ENCODE data around the gene HES6. TPM values are rescaled to one million over a fixed set of nuclear protein-coding genes. Genes with fewer than 3 reads are reported as not detected.

HES6 gene
- total and polyA plus RNA-seq, 8 donors, result 2.9 to 8.8 (median 4.7) TPM

DNA sequence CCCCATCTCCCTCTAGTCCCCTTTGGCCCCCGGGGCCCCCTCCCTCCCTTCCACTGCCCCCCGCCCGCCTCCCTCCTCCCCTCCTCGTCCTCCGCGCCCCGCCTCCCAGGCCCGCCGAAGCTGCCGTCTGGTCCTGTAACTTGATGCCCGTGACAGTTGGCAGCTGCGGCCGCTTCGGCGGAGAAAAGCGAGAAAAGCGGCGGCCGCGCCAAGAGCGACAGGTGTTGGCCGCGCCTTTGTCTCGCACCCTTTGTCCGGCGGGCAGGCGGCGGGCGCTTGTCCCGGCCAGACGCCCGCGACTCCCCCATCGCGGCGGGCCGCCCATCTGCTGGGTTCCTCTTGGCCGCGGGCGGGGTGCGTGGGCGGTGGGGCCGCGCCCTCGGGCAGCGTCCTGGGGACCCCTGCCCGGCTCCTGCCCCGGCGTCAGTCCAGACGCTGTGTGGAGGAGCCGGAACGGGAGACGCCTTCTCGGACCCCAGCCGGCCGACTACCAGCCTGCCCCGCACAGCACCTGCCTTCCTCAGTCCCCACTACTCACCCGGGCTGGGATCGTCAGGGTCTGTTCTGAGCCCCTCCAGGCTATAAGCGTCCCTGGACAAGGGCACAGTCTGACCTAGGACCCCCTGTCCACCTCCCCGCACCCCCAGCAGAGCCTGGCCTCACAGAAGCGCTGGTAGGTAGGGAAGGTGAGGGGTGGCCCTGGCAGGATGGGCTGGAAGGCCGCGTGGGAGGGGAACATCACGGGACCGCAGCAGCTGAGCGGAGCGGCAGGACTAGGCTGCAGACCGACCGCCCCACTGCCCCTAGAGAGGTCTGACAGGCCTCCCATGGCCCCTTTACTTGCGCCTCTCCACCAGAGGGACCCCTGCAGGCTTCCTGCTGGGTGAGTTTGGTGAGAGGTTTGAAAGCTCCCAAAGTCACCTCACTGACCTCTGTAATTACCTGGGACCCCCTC, 1.2 kb upstream of the HES6 start:
- Histone ChIP-seq H3K4me3 (peak overlapping the region in 1 of 2 donors; percentile 58), H3K4me1 (peaks cover 2 to 21% of the 10 kb centered on the region in 2 donors), H3K9me3 (no peaks in the 10 kb centered on the region), H3K27me3 (peaks cover 10 to 54% of the 10 kb centered on the region in 2 donors), H3K27ac (no peak overlapping the region), H3K36me3 (peaks cover 0 to 20% of the 10 kb centered on the region in 2 donors)
- ATAC-seq (peak; percentile 36), DNase-seq (peak in 3 of 4 donors; percentile 47 to 90 (median 75))
- TF ChIP-seq, protein P1, sequence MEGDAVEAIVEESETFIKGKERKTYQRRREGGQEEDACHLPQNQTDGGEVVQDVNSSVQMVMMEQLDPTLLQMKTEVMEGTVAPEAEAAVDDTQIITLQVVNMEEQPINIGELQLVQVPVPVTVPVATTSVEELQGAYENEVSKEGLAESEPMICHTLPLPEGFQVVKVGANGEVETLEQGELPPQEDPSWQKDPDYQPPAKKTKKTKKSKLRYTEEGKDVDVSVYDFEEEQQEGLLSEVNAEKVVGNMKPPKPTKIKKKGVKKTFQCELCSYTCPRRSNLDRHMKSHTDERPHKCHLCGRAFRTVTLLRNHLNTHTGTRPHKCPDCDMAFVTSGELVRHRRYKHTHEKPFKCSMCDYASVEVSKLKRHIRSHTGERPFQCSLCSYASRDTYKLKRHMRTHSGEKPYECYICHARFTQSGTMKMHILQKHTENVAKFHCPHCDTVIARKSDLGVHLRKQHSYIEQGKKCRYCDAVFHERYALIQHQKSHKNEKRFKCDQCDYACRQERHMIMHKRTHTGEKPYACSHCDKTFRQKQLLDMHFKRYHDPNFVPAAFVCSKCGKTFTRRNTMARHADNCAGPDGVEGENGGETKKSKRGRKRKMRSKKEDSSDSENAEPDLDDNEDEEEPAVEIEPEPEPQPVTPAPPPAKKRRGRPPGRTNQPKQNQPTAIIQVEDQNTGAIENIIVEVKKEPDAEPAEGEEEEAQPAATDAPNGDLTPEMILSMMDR (IDR thresholded peaks at IDR 0.05), result no peak
- intact Hi-C loops (cut with DNase I), result no loop called here

- TF ChIP-seq, protein P1 (IDR thresholded peaks at IDR 0.05), result no peak
- intact Hi-C loops (cut with DNase I), result no loop called here
- ATAC-seq, result no peak
- Histone ChIP-seq H3K27ac (no peak overlapping the region), H3K36me3 (peaks cover 0 to 5% of the 10 kb centered on the region in 2 donors), H3K27me3 (peaks cover 10 to 61% of the 10 kb centered on the region in 2 donors), H3K4me1 (peaks cover 2 to 30% of the 10 kb centered on the region in 2 donors), H3K4me3 (peak overlapping the region; percentile 46 to 58), H3K9me3 (no peaks in the 10 kb centered on the region)
- DNase-seq, result no peak
Observed at GRCh38 chr2:238239543-238239862, 335 bp downstream of the HES6 start.

- TF ChIP-seq, protein P1 (IDR thresholded peaks at IDR 0.05), result no peak
- Histone ChIP-seq H3K4me3 (peak overlapping the region in 1 of 2 donors; percentile 58), H3K36me3 (no peaks in the 10 kb centered on the region), H3K27me3 (peaks cover 10 to 61% of the 10 kb centered on the region in 2 donors), H3K9me3 (no peaks in the 10 kb centered on the region), H3K27ac (no peak overlapping the region), H3K4me1 (peaks cover 2 to 31% of the 10 kb centered on the region in 2 donors)
- intact Hi-C loops (cut with DNase I), result no loop called here
- no peak for ATAC-seq
- DNase-seq, result peak in 1 of 4 donors; percentile 88
Observed at GRCh38 chr2:238238766-238239542, 884 bp downstream of the HES6 start.

DNA sequence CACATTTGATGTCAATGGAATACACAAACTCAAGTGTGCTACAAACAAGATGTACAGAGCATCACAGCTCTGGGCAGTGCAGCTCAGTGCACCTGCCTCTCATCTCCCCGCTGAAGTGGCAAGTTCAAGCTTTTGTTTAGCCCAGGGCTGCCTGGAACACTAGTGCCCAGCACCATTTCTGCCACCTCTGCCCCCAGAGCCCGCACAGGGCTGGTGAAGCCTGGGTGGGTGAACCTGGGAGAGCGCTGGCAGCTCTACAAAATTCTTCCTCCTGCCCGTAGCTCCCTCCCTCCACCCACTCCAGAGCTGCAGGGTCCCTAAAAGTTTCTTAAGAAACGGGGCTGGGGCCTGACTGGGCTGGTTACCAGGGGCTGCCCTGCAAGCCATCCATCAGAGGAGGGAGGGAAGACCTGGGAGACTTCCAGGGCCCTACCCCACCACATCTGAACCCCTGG, 1.5 kb downstream of the HES6 start:
- Histone ChIP-seq H3K4me3 (no peak overlapping the region), H3K27me3 (peaks cover 10 to 61% of the 10 kb centered on the region in 2 donors), H3K9me3 (no peaks in the 10 kb centered on the region), H3K27ac (no peak overlapping the region), H3K4me1 (peaks cover 2 to 31% of the 10 kb centered on the region in 2 donors), H3K36me3 (no peaks in the 10 kb centered on the region)
- TF ChIP-seq, protein P1 (IDR thresholded peaks at IDR 0.05), result no peak
- ATAC-seq, result no peak
- intact Hi-C loops (cut with DNase I), result no loop called here
- no peak for DNase-seq

Measured in left lung (tissue), 10 donors.